ENCODE results near the gene VILL.

DNA sequence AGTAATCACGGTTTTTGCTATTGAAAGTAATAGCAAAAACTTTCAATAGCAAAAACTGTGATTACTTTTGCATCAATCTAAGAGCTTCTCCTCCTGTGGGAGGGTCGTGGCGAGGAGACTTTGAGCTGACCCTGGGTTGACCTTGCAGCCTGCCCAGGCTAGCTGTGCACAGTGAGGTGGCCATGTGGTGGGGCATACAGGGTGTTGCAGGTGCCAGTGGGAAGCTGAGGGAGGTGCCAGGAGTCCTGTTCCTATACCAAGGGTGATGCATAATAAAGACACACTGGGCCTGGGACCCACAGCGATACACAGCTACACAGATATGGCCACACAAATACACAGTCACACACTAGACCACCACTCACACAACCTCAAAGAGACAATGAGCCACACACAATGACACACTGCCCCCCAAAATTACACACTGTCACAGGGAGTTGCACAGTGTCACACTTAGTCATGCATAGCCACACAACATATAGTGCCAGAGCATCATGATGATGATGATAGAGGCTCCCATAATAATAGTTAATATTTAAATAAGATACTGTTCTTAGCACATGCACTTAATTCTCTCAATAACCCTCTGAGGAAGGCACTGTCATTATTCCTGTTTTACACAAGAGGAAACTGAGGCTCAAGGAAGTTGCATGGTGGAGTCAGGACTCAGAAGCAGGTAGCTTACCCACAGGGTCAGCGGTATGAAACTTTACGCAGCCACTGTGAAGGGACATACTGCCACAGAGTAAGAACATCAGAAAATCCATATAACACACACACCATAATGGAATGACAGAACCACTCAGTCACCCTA, 32.5 kb downstream of the VILL start:
- TF ChIP-seq, protein P1, sequence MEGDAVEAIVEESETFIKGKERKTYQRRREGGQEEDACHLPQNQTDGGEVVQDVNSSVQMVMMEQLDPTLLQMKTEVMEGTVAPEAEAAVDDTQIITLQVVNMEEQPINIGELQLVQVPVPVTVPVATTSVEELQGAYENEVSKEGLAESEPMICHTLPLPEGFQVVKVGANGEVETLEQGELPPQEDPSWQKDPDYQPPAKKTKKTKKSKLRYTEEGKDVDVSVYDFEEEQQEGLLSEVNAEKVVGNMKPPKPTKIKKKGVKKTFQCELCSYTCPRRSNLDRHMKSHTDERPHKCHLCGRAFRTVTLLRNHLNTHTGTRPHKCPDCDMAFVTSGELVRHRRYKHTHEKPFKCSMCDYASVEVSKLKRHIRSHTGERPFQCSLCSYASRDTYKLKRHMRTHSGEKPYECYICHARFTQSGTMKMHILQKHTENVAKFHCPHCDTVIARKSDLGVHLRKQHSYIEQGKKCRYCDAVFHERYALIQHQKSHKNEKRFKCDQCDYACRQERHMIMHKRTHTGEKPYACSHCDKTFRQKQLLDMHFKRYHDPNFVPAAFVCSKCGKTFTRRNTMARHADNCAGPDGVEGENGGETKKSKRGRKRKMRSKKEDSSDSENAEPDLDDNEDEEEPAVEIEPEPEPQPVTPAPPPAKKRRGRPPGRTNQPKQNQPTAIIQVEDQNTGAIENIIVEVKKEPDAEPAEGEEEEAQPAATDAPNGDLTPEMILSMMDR (IDR thresholded peaks at IDR 0.05) = no peak
- no peak for TF ChIP-seq POLR2A (IDR thresholded peaks at IDR 0.05)
